ENCODE results near the gene PAQR6. TPM values are rescaled to one million over a fixed set of nuclear protein-coding genes. Genes with fewer than 3 reads are reported as not detected.

PAQR6 gene
- total and polyA plus RNA-seq, 2 of the 8 experiments (the other 6 are each of a cell fraction or from before 2014, with no cell fraction given), result 7.1 to 11.3 TPM

GRCh38 chr1:156286061-156286460, 38.2 kb upstream of the PAQR6 start:
- Histone ChIP-seq H3K4ac (replicated peaks; ENCODE audit: insufficient read length, low read depth, low read length) (no peak overlapping the region), H3K4me2 (ENCODE audit: insufficient read depth in 1 of 2, low read depth in 2 of 2, low read length in 2 of 2) (no peak overlapping the region), H2BK5ac (ENCODE audit: low read depth, low read length) (no peak overlapping the region), H3K4me1 (replicated peaks in 1 of 4; ENCODE audit: control insufficient read depth in 3 of 4, insufficient read depth in 4 of 4, low read length in 3 of 4) (peaks cover 0 to 9% (median 3%) of the 10 kb centered on the region in 4 experiments; a peak in 2 of 7 replicates), H3K27me3 (replicated peaks in 1 of 4; ENCODE audit: control insufficient read depth in 3 of 4, extremely low read depth in 1 of 4, insufficient read depth in 3 of 4, low read length in 3 of 4) (no peaks in the 10 kb centered on the region), H2BK15ac (ENCODE audit: low read length) (no peak overlapping the region), H3K79me2 (ENCODE audit: control insufficient read depth in 1 of 2, insufficient read depth in 2 of 2, low read length in 2 of 2) (peaks cover 9 to 12% of the 10 kb centered on the region in 2 experiments), H4K8ac (ENCODE audit: extremely low read depth, insufficient read depth, low read length) (no peak overlapping the region), H2BK120ac (replicated peaks; ENCODE audit: low read depth, low read length) (no peak overlapping the region), H3K23me2 (ENCODE audit: low read depth, low read length) (peaks cover 13% of the 10 kb centered on the region), H3K27ac (ENCODE audit: low read depth, low read length) (no peak overlapping the region), H4K91ac (replicated peaks; ENCODE audit: insufficient read length, low read length) (no peak overlapping the region), H3K23ac (ENCODE audit: insufficient read length) (no peak overlapping the region), H3K36me3 (ENCODE audit: control insufficient read depth in 2 of 4, insufficient read depth in 4 of 4, low read length in 3 of 4) (no peaks in the 10 kb centered on the region), H2BK20ac (ENCODE audit: low read length) (no peak overlapping the region), H4K5ac (ENCODE audit: insufficient read length, low read depth, low read length) (no peak overlapping the region), H2AK5ac (ENCODE audit: low read depth, low read length) (no peak overlapping the region), H2AFZ (ENCODE audit: low read length) (no peak overlapping the region), H4K20me1 (replicated peaks in 1 of 2; ENCODE audit: control insufficient read depth in 1 of 2, insufficient read depth in 2 of 2, low read length in 2 of 2) (peaks cover 0 to 4% of the 10 kb centered on the region in 2 experiments), H2BK12ac (ENCODE audit: low read depth, low read length) (no peak overlapping the region), H3K9ac (replicated peaks in 1 of 4; ENCODE audit: extremely low read depth in 1 of 4, low read depth in 3 of 4, low read length in 3 of 4) (no peak overlapping the region), H3K79me1 (ENCODE audit: low read depth, low read length) (0 out of 2 replicates have a peak, but pooled peaks cover 2% of the 10 kb centered on the region), H3K14ac (ENCODE audit: insufficient read length) (no peak overlapping the region), H3K56ac (replicated peaks; ENCODE audit: insufficient read length, low read depth, low read length) (no peak overlapping the region), H3K18ac (ENCODE audit: extremely low read depth, low read length) (no peak overlapping the region), H3K9me3 (ENCODE audit: insufficient read depth in 2 of 2, low read depth in 1 of 2, low read length in 1 of 2) (no peaks in the 10 kb centered on the region), H3K4me3 (ENCODE audit: extremely low read depth in 1 of 4, insufficient read depth in 2 of 4, low read depth in 3 of 4, low read length in 4 of 4) (no peak overlapping the region)
- CTCF ChIA-PET (ENCODE audit: partially characterized antibody), result interaction anchor here (0.6 to 1.0 kb wide), 2 partner anchors 40 to 300 kb away, joined by 3 read pairs; no protein-coding TSS in a partner anchor
- POLR2A ChIA-PET (ENCODE audit: partially characterized antibody), result interaction anchor here (1.0 to 17.4 kb wide), 5 partner anchors 15 to 73 kb away, joined by 3 to 221 read pairs (median 3); partner anchors contain the start of genes GLMP, PMF1 and VHLL
- no peak for DNase-seq (ENCODE audit: low read depth in 1 of 2, low spot score in 2 of 2)
- TF ChIP-seq CREB1 (IDR thresholded peaks at IDR 0.05), result no peak
- no peak for TF ChIP-seq SAP30 (IDR thresholded peaks at IDR 0.05; ENCODE audit: insufficient read depth, insufficient replicate concordance, low read length)
- no peak for TF ChIP-seq HDAC2 (IDR thresholded peaks at IDR 0.05; ENCODE audit: borderline replicate concordance in 1 of 2, low read depth in 2 of 2, low read length in 2 of 2)
- no peak for FAIRE-seq
- 94% methylated on average over 8 of the region's 8 CpGs; no CpG with 5 or more reads in 1 of the 2 experiments for WGBS, 2 experiments (ENCODE audit: extremely low coverage in 1 of 2, insufficient coverage in 1 of 2, insufficient read length in 1 of 2, insufficient replicate concordance in 2 of 2, low coverage in 1 of 2, low lambda C conversion rate in 2 of 2, missing lambda C conversion rate in 1 of 2)
